Skeletal muscle satellite cell (primary cell): ENCODE measurements around the gene SNCG.

Source experiments
- H3K27me3 ChIP-seq: 2 replicates; pipeline ENCODE4 v1.7.0; 2013; ENCODE audit warnings: low read length; ENCODE audit not compliant: control insufficient read depth, insufficient read depth
- H3K36me3 ChIP-seq: 2 replicates; pipeline ENCODE4 v1.7.0; 2013; ENCODE audit warnings: mild to moderate bottlenecking, control low read depth, low read length; ENCODE audit not compliant: insufficient read depth
- H3K4me1 ChIP-seq: 2 replicates; pipeline ENCODE4 v1.7.0; 2013; ENCODE audit warnings: low read length; ENCODE audit not compliant: control insufficient read depth, insufficient read depth
- H3K4me2 ChIP-seq: 2 replicates; pipeline ENCODE4 v1.7.0; 2013; ENCODE audit warnings: mild to moderate bottlenecking, low read length
- H3K4me3 ChIP-seq: 2 replicates; pipeline ENCODE4 v1.7.0; 2013; ENCODE audit warnings: low read length
- H3K9ac ChIP-seq: 2 replicates; pipeline ENCODE4 v1.7.0; 2013; ENCODE audit warnings: mild to moderate bottlenecking, low read depth, low read length, moderate library complexity
- H3K9me3 ChIP-seq: replicated peaks from 2 replicates; pipeline ENCODE4 v1.7.0; 2013; ENCODE audit warnings: mild to moderate bottlenecking, control low read depth, low read length

SNCG gene

GRCh38 chr10:86956848-86957448 lies 1.5 kb upstream of the SNCG start:
- Histone ChIP-seq H3K9me3 (no peaks in the 10 kb centered on the region), H3K4me1 (peaks cover 47% of the 10 kb centered on the region), H3K36me3 (no peaks in the 10 kb centered on the region), H3K9ac (no peak overlapping the region), H3K27me3 (no peaks in the 10 kb centered on the region), H3K4me3 (no peak overlapping the region), H3K4me2 (no peak overlapping the region)

DNA sequence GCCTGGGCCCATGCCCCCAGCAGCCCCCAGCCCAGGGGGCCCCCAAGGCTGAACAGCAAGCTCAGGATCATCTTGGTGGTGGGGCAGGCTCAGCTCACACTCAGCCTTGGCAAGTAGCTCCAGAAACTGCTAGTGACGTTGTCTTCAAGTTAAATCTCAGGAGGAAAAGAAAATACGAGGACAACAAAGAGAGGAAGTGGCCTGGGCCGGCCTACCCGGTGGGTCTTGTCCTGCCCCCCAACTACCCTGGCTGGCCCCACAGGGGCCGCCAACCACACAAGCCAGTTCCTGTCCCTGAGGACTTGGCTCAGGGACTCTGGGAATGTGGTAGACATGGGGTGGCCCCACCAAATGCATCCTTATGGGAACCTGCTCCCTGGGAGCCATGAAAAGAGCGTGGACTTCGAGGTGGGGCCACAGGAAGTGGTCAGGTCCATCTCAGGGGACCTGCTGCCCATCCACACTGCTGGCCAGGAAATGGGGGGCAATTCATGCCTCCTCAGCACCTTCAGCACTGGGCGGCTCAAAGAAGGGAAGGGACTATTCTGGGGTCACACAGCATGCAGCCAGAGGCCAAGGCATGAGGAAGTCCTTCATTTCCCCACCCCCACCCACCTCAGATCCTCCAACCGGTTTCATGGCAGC lies 806 bp upstream of the SNCG start, which contains the start of gene MMRN2:
MMRN2 (minus strand) TSS at position 145 of the 645 bp plus-strand sequence; CDS start at position 71, 74 bp downstream.
- H3K4me3 ChIP-seq: no peak within 1 kb of the TSS

GRCh38 chr10:86958901-86959736 lies 720 bp downstream of the SNCG start:
- peak overlapping the region; percentile 73 for H3K9ac ChIP-seq
- peaks cover 47% of the 10 kb centered on the region for H3K4me1 ChIP-seq
- H3K4me2 ChIP-seq: peak overlapping the region; percentile 74
- H3K9me3 ChIP-seq: no peaks in the 10 kb centered on the region
- H3K27me3 ChIP-seq: no peaks in the 10 kb centered on the region
- peak overlapping the region; percentile 36 for H3K4me3 ChIP-seq
- H3K36me3 ChIP-seq: no peaks in the 10 kb centered on the region

More for the DNA sequence above, 806 bp upstream of the SNCG start, which contains the start of gene MMRN2:
- peaks cover 50% of the 10 kb centered on the region for H3K4me1 ChIP-seq
- H3K36me3 ChIP-seq: no peaks in the 10 kb centered on the region
- H3K9ac ChIP-seq: no peak within 1 kb of the TSS
- no peaks in the 10 kb centered on the region for H3K9me3 ChIP-seq
- H3K4me2 ChIP-seq: peak within 1 kb of the TSS; percentile 74
- no peaks in the 10 kb centered on the region for H3K27me3 ChIP-seq

DNA sequence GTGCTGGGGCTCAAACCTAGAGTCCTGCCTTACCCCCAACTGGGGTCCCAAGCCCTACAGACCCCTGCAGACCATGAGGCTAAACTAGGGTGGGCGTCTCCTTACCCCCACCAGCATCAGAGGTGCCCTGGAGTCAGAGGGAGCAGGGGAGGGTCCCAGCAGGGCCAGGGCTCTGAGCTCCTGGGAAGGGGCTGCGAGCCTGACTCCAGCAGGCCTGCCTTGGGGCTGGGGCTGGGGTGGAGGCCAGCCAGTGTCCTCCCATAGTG lies 1.3 kb downstream of the SNCG start:
- Histone ChIP-seq H3K36me3 (no peaks in the 10 kb centered on the region), H3K4me3 (peak overlapping the region; percentile 36), H3K4me2 (peak overlapping the region; percentile 74), H3K9ac (peak overlapping the region; percentile 73), H3K9me3 (no peaks in the 10 kb centered on the region), H3K4me1 (peaks cover 41% of the 10 kb centered on the region), H3K27me3 (no peaks in the 10 kb centered on the region)

- Histone ChIP-seq H3K9me3 (no peaks in the 10 kb centered on the region), H3K36me3 (no peaks in the 10 kb centered on the region), H3K4me1 (peaks cover 41% of the 10 kb centered on the region), H3K4me3 (peak overlapping the region; percentile 36), H3K27me3 (no peaks in the 10 kb centered on the region), H3K9ac (no peak overlapping the region), H3K4me2 (peak overlapping the region; percentile 74)
Measured at GRCh38 chr10:86960003-86960862, 1.8 kb downstream of the SNCG start.

DNA sequence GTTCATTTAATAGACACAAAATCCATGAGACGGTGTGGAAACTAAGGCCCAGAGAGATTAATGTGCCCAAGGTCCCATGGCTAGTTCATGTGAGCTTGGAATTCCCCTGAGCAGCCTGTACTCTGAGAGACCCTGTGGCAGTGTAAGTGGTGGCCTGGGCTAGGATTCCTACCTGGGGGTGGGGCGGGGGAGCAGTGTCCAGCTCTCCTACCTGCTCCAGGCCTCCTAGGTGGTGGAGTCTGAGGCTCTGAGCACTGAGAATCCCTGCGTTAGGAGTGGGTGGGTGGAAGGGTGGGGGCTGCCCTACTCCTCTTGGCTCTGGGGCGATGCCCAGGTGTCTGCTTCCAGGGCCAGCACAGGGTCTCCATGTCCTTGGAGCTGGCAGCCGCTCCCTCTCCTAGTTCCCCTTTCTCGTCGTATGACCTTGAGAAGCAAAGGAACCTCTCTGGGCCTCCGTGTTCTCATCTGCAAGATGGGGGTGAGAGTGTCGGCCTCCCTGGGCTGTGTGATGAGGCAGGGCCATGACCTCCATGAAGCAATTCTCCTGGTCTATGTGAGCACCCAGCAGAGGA lies 2.5 kb downstream of the SNCG start:
- Histone ChIP-seq H3K4me2 (peak overlapping the region; percentile 8), H3K9me3 (no peaks in the 10 kb centered on the region), H3K36me3 (no peaks in the 10 kb centered on the region), H3K9ac (no peak overlapping the region), H3K27me3 (no peaks in the 10 kb centered on the region), H3K4me1 (peaks cover 42% of the 10 kb centered on the region), H3K4me3 (no peak overlapping the region)

DNA sequence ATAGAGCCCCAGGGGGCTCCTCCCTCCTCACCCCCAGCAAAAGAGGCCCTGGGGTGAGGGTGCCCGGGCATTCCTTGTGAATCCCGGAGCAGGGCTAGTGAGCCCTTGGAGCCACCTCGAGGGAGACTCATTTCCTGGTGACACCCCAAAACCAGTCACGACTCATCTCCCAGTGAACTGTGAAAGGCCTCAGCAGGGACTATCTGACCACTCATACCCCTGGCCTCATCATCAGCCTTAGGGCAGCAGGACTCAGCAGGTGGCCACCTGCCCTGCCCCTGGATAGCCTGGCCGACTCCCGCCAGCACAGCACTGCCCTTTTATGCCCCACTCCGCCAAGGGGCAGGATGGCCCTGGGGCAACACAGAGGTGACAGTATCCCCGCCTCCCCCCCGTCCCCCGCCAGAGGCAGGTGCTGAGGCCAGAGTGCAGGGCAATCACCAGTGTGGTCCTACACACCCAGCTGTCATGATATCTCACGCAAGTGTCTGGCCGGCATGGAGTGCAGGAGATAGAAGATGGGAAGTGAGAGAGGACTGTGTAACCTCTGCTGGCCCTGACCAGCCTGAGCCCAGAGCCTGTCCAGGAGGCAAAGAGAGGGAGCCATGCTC lies 3.2 kb downstream of the SNCG start:
- Histone ChIP-seq H3K9me3 (no peaks in the 10 kb centered on the region), H3K4me1 (peaks cover 48% of the 10 kb centered on the region), H3K9ac (no peak overlapping the region), H3K27me3 (no peaks in the 10 kb centered on the region), H3K36me3 (no peaks in the 10 kb centered on the region), H3K4me3 (no peak overlapping the region), H3K4me2 (no peak overlapping the region)

GRCh38 chr10:86962136-86962980 lies 4.0 kb downstream of the SNCG start:
- Histone ChIP-seq H3K9me3 (no peaks in the 10 kb centered on the region), H3K4me3 (no peak overlapping the region), H3K9ac (no peak overlapping the region), H3K4me1 (peaks cover 56% of the 10 kb centered on the region), H3K36me3 (no peaks in the 10 kb centered on the region), H3K4me2 (no peak overlapping the region), H3K27me3 (no peaks in the 10 kb centered on the region)

DNA sequence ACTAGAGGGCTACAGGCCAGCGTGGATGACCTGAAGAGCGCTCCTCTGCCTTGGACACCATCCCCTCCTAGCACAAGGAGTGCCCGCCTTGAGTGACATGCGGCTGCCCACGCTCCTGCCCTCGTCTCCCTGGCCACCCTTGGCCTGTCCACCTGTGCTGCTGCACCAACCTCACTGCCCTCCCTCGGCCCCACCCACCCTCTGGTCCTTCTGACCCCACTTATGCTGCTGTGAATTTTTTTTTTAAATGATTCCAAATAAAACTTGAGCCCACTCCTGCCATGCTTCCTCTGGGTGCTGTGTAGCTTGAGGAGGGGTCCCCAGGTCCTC lies 4.5 kb downstream of the SNCG start:
- no peaks in the 10 kb centered on the region for H3K27me3 ChIP-seq
- no peak overlapping the region for H3K4me3 ChIP-seq
- no peak overlapping the region for H3K4me2 ChIP-seq
- no peaks in the 10 kb centered on the region for H3K36me3 ChIP-seq
- peaks cover 61% of the 10 kb centered on the region for H3K4me1 ChIP-seq
- no peak overlapping the region for H3K9ac ChIP-seq
- no peaks in the 10 kb centered on the region for H3K9me3 ChIP-seq

DNA sequence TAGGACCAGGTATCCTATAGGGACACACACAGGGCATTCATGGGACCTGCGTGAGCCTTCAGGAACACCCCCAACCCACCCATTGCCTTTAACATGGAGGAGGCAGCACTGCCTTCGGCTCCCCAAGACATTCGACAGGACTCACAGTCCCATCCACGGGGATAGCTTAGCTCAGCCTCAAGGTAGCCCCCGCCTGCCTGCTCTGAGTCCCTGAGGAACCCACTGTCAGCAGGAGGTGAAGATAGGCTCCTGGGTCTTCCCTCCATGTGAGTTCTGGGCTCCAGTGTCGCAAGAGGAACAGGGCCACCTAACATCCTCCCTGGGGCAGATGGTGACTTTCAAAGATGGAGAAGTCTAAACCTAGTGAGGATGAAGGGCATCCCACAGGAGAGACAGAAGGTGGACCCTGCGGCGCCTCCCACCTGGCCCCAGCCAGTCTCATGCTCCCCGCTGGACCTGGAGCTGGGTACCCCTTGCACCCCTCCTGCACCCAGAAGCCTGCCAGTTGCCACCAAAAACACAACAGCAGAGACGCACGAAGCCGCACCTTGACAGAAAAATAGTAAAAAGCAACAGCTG lies 5.0 kb downstream of the SNCG start:
- Histone ChIP-seq H3K9me3 (no peaks in the 10 kb centered on the region), H3K4me3 (no peak overlapping the region), H3K4me1 (peaks cover 62% of the 10 kb centered on the region)

More for the DNA sequence above, 5.0 kb downstream of the SNCG start:
- no peak overlapping the region for H3K4me2 ChIP-seq
- no peaks in the 10 kb centered on the region for H3K36me3 ChIP-seq
- H3K27me3 ChIP-seq: no peaks in the 10 kb centered on the region
- no peak overlapping the region for H3K9ac ChIP-seq
